ENCODE data around the gene RANGAP1.

RANGAP1 gene

GRCh38 chr22:41305646-41306045, 19.7 kb upstream of the RANGAP1 start:
- no peak for TF ChIP-seq CTCF (IDR thresholded peaks at IDR 0.05)
- Histone ChIP-seq H3K27me3 (no peaks in the 10 kb centered on the region), H3K27ac (no peak overlapping the region), H3K36me3 (peaks cover 0 to 10% (median 0%) of the 10 kb centered on the region in 3 donors), H3K9me3 (no peaks in the 10 kb centered on the region), H3K4me1 (peaks cover 0 to 33% (median 15%) of the 10 kb centered on the region in 4 donors), H3K4me3 (no peak overlapping the region)
- intact Hi-C loops (cut with DNase I; ENCODE audit: low total_unique reads): loop anchor here (10.0 kb wide), 1 partner anchor 59 kb away; no protein-coding TSS in a partner anchor
- DNase-seq: peak in 1 of 2 donors; percentile 25

- Histone ChIP-seq H3K27ac (peak overlapping the region; percentile 80 to 83), H3K4me1 (peaks cover 0 to 32% (median 14%) of the 10 kb centered on the region in 4 donors)
- intact Hi-C loops (cut with DNase I; ENCODE audit: low total_unique reads): loop anchor here (10.0 kb wide), 1 partner anchor 62 kb away; no protein-coding TSS in a partner anchor
Observed at GRCh38 chr22:41302811-41303210, 16.8 kb upstream of the RANGAP1 start.

GRCh38 chr22:41302021-41302767, 16.2 kb upstream of the RANGAP1 start:
- intact Hi-C loops (cut with DNase I; ENCODE audit: low total_unique reads): loop anchor here (10.0 kb wide), 1 partner anchor 63 kb away; no protein-coding TSS in a partner anchor
- H3K27me3 ChIP-seq: no peaks in the 10 kb centered on the region
- no peaks in the 10 kb centered on the region for H3K9me3 ChIP-seq
- peak overlapping the region; percentile 80 to 83 for H3K27ac ChIP-seq
- TF ChIP-seq CTCF (IDR thresholded peaks at IDR 0.05): no peak
- no peak for DNase-seq
- no peaks in the 10 kb centered on the region for H3K36me3 ChIP-seq
- peaks cover 0 to 29% (median 14%) of the 10 kb centered on the region in 4 donors for H3K4me1 ChIP-seq
- H3K4me3 ChIP-seq: peak overlapping the region; percentile 81 to 87

More at GRCh38 chr22:41302811-41303210, 16.8 kb upstream of the RANGAP1 start:
- Histone ChIP-seq H3K4me3 (peak overlapping the region; percentile 81 to 87), H3K27me3 (no peaks in the 10 kb centered on the region), H3K9me3 (no peaks in the 10 kb centered on the region), H3K36me3 (peaks cover 0 to 6% (median 0%) of the 10 kb centered on the region in 3 donors)
- no peak for TF ChIP-seq CTCF (IDR thresholded peaks at IDR 0.05)
- DNase-seq: no peak

GRCh38 chr22:41301085-41302020, 15.4 kb upstream of the RANGAP1 start, which contains the start of gene ZC3H7B:
Gene ZC3H7B, plus strand, starts transcription at chr22:41301525. Its CDS starts 19,136 bp downstream, at chr22:41320661.
- peaks cover 0 to 29% (median 14%) of the 10 kb centered on the region in 4 donors for H3K4me1 ChIP-seq
- TF ChIP-seq CTCF (IDR thresholded peaks at IDR 0.05): peak; percentile 41 to 64
- H3K27ac ChIP-seq: peak within 1 kb of the TSS; percentile 80 to 83
- intact Hi-C loops (cut with DNase I; ENCODE audit: low total_unique reads): loop anchor here (10.0 kb wide), 1 partner anchor 63 kb away; no protein-coding TSS in a partner anchor
- H3K4me3 ChIP-seq: peak within 1 kb of the TSS; percentile 81 to 87
- peak; percentile 82 to 87 for DNase-seq
- H3K9me3 ChIP-seq: no peaks in the 10 kb centered on the region
- H3K36me3 ChIP-seq: no peaks in the 10 kb centered on the region
- no peaks in the 10 kb centered on the region for H3K27me3 ChIP-seq

- Histone ChIP-seq H3K4me3 (peak overlapping the region; percentile 81 to 87), H3K36me3 (no peaks in the 10 kb centered on the region), H3K27me3 (no peaks in the 10 kb centered on the region), H3K27ac (peak overlapping the region; percentile 80 to 83), H3K9me3 (no peaks in the 10 kb centered on the region), H3K4me1 (peaks cover 0 to 28% (median 14%) of the 10 kb centered on the region in 4 donors)
- intact Hi-C loops (cut with DNase I; ENCODE audit: low total_unique reads): loop anchor here (10.0 kb wide), 1 partner anchor 64 kb away; no protein-coding TSS in a partner anchor
- no peak for TF ChIP-seq CTCF (IDR thresholded peaks at IDR 0.05)
- DNase-seq: no peak
Observed at GRCh38 chr22:41300661-41301060, 14.7 kb upstream of the RANGAP1 start.

All from tibial artery (tissue), 4 donors.